Nephron progenitor cell (in vitro differentiated cells): Measurements from ENCODE around the gene DEFB112.

ENCODE experiments used
- DNase-seq: peaks from one replicate; pipeline ENCODE4 v3.0.0; 2021
- H3K27ac Mint-ChIP-seq: 2 replicates; pipeline ENCODE4 v1.8.0; 2021; ENCODE audit warnings: mild to moderate bottlenecking, moderate library complexity, mixed read lengths
- H3K27me3 Mint-ChIP-seq: 2 replicates; pipeline ENCODE4 v1.8.0; 2021; ENCODE audit warnings: mild to moderate bottlenecking, low read depth, mixed read lengths; ENCODE audit not compliant: poor library complexity
- H3K36me3 Mint-ChIP-seq: 2 replicates; pipeline ENCODE4 v1.8.0; 2021; ENCODE audit warnings: low read depth, mixed read lengths
- H3K4me1 Mint-ChIP-seq: 2 replicates; pipeline ENCODE4 v1.8.0; 2021; ENCODE audit warnings: mixed read lengths
- H3K4me3 Mint-ChIP-seq: 2 replicates; pipeline ENCODE4 v1.8.0; 2021; ENCODE audit warnings: mild to moderate bottlenecking, moderate library complexity, mixed read lengths
- H3K9me3 Mint-ChIP-seq: 2 replicates; pipeline ENCODE4 v1.8.0; 2021; ENCODE audit warnings: mild to moderate bottlenecking, moderate library complexity, mixed read lengths
- TF ChIP-seq, protein P1 (sequence below): fragments of 200-600 bp; sonication (generic); IDR thresholded peaks from 2 replicates; pipeline ENCODE4 v1.5.0; 2021; ENCODE audit warnings: antibody characterized with exemption

Gene DEFB112

DNA sequence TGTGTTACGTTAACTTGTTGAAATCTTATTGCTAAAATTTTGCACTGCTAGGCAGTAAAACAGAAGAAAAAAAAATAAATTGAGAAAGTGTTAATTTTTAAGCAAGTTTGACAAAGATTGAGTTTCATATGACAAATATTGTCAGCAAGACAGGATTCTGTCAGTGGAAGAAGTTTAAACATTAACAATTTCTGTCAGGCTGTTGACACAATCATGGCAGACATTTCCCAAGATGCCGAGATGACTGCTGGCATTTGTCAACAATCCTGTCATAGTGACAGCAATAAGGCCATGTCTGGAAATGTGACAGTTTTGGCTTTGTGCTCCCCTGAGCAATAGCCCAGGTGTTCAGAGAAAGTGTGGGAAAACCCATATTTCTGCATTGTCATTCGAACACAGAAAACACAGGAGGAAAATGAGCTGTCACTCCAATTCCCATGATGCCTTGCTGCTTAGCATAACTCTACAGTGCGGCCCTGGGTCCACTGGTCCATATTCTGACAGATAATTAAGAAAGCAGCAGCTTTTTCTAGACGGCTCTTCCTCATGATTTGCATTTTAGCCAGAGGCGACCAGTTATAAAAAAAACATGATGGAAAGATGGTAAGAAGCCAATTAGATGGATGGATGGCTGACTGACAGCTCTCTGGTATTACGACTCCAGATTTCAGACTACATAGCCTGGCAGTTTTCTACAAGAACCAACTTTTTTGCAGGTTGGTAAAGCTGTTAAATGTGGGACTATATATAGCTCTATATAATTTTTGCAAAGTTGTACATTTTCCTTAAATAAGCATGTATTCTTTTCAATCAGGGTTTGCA, 43.6 kb upstream of the DEFB112 start:
- DNase-seq, result no peak
- Mint-ChIP-seq H3K27ac (no peak overlapping the region), H3K4me3 (no peak overlapping the region), H3K36me3 (no peaks in the 10 kb centered on the region), H3K9me3 (no peaks in the 10 kb centered on the region), H3K4me1 (no peaks in the 10 kb centered on the region), H3K27me3 (no peaks in the 10 kb centered on the region)
- TF ChIP-seq, protein P1, sequence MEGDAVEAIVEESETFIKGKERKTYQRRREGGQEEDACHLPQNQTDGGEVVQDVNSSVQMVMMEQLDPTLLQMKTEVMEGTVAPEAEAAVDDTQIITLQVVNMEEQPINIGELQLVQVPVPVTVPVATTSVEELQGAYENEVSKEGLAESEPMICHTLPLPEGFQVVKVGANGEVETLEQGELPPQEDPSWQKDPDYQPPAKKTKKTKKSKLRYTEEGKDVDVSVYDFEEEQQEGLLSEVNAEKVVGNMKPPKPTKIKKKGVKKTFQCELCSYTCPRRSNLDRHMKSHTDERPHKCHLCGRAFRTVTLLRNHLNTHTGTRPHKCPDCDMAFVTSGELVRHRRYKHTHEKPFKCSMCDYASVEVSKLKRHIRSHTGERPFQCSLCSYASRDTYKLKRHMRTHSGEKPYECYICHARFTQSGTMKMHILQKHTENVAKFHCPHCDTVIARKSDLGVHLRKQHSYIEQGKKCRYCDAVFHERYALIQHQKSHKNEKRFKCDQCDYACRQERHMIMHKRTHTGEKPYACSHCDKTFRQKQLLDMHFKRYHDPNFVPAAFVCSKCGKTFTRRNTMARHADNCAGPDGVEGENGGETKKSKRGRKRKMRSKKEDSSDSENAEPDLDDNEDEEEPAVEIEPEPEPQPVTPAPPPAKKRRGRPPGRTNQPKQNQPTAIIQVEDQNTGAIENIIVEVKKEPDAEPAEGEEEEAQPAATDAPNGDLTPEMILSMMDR, result no peak

DNA sequence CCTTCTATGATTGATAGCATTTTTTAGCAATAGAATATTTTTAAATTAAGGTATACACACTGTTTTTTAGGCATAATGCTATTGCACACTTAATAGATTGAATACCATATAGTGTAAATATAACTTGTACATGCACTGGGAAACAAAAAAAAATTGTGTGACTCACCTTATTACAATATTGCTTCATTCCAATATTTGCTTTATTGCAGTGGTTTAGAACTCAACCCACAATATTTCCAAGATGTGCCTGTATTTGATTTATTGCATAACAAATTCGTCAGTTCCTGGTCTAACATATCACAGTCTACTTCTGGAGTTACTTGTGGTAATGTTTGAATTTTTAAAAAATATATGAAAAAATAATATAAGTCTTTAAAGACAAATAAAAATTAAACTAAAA, 41.9 kb upstream of the DEFB112 start:
- H3K4me1 Mint-ChIP-seq, result no peaks in the 10 kb centered on the region
- no peak for DNase-seq
- H3K36me3 Mint-ChIP-seq, result no peaks in the 10 kb centered on the region
- H3K27ac Mint-ChIP-seq, result no peak overlapping the region
- no peaks in the 10 kb centered on the region for H3K27me3 Mint-ChIP-seq
- TF ChIP-seq, protein P1, result no peak
- H3K9me3 Mint-ChIP-seq, result no peaks in the 10 kb centered on the region
- H3K4me3 Mint-ChIP-seq, result no peak overlapping the region

DNA sequence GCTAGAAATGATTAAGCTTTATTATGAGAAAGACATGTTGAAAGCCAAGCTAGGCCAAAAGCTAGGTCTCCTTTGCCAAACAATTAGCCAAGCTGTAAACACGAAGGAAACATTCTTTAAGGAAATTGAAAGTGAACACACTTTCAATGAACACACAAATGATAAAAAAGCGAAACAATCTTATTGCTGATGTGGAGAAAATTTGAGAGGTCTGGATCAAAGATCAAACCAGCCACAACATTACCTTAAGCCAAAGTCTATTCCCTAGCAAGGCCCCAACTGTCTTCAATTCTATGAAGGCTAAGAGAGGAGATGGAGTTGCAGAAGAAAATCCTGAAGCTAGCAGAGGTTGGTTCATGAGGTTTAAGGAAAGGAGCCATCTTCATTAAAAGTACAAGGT, 40.2 kb upstream of the DEFB112 start:
- no peaks in the 10 kb centered on the region for H3K27me3 Mint-ChIP-seq
- DNase-seq, result no peak
- H3K27ac Mint-ChIP-seq, result no peak overlapping the region
- TF ChIP-seq, protein P1, result no peak
- no peaks in the 10 kb centered on the region for H3K36me3 Mint-ChIP-seq
- no peaks in the 10 kb centered on the region for H3K9me3 Mint-ChIP-seq
- H3K4me3 Mint-ChIP-seq, result no peak overlapping the region
- H3K4me1 Mint-ChIP-seq, result no peaks in the 10 kb centered on the region

DNA sequence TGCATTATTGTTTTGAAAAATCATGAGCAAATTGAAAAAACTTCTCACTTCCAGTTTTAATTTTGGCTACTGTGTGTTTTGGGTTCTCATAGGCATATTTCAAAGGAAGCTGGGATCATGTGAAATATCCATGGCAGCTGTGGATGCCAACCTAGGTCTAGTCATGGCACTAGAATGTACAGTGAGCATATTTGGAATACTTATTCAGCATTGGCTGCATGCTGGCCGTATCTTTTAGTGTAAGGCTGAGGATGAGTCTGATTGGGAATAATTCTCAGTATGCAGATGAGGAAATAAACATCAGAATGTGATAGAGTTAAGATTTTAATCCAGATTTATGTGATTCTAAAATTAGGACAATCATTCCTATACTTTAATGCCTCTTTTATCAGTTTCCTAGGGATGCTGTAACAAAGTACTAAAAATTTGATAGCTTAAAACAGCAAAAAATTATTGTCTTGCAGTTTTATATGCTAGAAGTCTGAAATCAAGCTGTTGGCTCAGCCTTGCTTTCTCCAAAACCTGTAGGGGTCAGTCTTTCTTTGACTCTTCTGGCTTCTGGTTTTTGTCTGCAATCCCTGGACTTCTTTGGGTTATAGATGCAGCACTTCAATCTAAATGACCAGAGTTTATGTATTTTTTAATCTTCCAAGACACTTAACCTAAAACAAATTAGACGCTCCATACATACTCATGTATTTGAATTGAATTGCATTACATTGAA, 37.7 kb upstream of the DEFB112 start:
- no peak overlapping the region for H3K4me3 Mint-ChIP-seq
- DNase-seq, result no peak
- no peak overlapping the region for H3K27ac Mint-ChIP-seq
- H3K36me3 Mint-ChIP-seq, result no peaks in the 10 kb centered on the region
- TF ChIP-seq, protein P1, result no peak
- no peaks in the 10 kb centered on the region for H3K9me3 Mint-ChIP-seq
- H3K4me1 Mint-ChIP-seq, result no peaks in the 10 kb centered on the region
- peaks cover 3% of the 10 kb centered on the region for H3K27me3 Mint-ChIP-seq

DNA sequence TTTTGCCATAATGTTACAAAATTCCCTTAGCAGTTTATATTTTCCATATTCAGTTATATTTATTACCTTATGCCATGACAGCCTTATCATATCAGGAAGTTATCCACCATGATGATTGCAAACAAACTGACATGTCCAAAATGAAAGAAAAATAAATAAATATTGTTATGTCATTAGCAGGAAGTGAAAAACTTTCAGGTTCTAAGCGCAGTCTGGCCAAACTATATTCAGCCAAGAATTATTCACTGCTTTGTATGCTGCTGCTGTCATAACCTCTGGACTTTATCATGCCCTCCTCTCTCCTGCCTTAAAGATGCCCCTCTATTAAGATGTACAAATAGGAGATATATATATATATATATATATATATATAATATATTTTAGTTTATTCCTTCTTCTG, 27.7 kb upstream of the DEFB112 start:
- H3K27me3 Mint-ChIP-seq, result no peaks in the 10 kb centered on the region
- H3K9me3 Mint-ChIP-seq, result no peaks in the 10 kb centered on the region
- no peak overlapping the region for H3K4me3 Mint-ChIP-seq
- H3K36me3 Mint-ChIP-seq, result no peaks in the 10 kb centered on the region
- H3K4me1 Mint-ChIP-seq, result no peaks in the 10 kb centered on the region
- H3K27ac Mint-ChIP-seq, result no peak overlapping the region
- DNase-seq, result no peak
- TF ChIP-seq, protein P1, result no peak
